HG02970 (cell line): Measurements from ENCODE around the gene C16orf78.

Source experiments
- ATAC-seq: cut with Tn5 transposase; IDR thresholded peaks from one replicate; pipeline ENCODE4 v1.9.1; 2021; ENCODE audit warnings: mild to moderate bottlenecking, moderate library complexity, moderate number of reproducible peaks; ENCODE audit not compliant: unreplicated experiment, low FRiP score

Gene C16orf78

DNA sequence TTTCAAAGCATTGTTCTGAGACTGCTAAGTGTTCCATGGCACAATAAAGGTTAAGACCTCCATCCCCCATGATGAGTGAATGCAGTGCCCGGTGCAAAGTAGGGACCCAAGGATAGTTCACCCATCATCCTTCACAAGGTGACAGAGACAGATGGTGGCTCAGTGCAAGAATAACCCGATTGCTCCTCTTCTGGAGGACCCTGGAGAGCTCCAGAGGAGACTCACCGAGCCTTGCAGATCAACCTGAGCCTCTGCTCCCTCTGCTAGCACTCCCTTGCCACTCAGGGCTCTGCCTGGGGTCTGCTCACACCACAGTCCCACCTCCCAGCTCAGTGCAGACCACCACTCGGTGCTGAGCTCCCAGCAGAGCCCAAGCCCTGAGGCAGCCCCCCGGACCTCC lies 49.3 kb downstream of the C16orf78 start:
- ATAC-seq = no peak

DNA sequence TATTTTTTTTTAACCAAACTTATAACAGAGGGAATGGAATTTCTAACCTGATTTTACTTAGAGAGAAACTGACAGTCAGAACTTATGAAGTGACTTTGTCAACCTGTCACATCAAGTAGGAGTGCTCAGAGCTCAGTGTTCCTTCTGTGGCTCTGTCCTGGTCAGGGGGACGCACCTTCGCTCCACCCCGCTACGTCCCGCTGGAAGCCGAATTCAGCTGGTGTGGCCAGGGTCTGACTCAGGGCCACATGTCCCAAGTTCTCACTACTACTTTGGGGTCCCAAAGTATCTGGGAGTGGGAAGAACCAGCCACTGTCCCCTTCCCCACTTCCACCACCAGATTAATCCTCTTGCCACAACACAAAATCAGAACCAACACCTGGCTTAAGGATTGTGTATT lies 51.4 kb downstream of the C16orf78 start:
- no peak for ATAC-seq

GRCh38 chr16:49427771-49428170 lies 54.2 kb downstream of the C16orf78 start:
- no peak for ATAC-seq

- ATAC-seq = no peak
Measured at GRCh38 chr16:49428808-49429207, 55.2 kb downstream of the C16orf78 start.

DNA sequence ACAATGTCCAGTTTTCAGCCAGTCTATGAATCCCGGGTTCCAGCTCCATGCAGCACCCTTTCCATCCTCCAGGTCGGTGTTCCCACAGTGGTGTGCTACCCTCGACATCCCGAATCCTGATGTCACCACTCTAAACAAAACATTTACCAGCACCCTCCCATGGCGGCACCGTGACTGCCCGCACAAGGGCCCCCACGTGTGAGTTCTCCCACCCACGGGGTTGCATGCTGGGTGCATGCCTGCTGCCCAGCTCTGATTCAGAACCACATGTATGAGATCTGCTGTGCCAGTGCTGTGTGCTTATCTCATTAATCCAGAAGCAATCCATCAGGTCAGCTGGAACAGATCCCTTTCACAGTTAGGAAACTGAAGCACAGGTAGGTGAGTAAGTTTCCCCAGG lies 57.4 kb downstream of the C16orf78 start:
- ATAC-seq = no peak

DNA sequence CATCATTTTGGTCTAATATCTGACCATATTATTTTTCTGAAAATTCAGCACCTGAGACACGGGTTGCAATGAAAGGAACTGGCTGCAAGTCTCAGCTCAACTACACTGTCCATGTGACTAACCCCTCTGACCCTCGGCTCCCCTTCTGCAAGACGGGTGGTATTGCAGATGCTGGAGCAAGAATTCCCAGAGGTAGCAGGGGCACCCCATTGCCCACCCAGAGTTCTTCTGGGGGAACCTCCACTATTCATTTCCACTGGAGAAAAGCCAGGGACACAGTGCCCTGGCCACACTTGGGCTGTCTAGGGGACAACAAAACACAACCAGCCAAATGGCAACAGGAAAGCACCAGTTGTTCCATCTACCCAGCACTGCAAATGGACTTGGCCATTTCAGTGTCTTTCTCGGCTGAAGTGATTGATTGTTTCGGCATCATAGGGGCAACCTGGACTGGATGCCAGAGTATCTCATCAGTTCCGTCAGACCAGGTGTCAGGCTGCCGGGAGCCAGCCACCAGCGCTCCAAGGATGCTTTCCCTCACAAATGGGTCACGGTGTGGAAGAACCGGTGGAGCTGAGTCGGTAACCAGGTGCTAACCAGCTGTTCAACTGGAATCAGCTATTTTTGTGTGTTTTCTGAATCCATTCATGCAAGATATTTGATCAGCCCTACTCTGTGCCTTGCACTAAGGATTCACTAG lies 58.1 kb downstream of the C16orf78 start:
- no peak for ATAC-seq

GRCh38 chr16:49434733-49435132 lies 61.1 kb downstream of the C16orf78 start:
- no peak for ATAC-seq

DNA sequence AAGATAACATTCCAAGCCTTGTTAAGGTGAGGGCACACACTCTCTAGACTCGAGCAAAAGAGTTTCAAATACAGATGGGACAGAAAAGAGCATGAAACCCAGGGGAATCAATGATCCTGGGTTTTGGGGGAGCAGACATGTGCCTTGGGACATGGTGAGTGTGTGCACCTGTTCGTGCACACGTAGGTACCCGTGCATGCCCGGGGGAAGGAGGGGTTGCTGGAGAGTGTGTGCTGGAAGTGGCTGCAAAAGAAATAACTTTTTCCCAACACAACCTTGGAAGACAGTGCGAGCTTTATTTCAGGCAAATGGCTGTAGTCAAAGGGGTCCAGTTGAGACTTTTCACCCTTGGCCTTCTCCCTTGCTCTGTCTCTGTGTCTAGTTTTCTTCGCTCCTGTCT lies 62.6 kb downstream of the C16orf78 start:
- ATAC-seq = no peak

DNA sequence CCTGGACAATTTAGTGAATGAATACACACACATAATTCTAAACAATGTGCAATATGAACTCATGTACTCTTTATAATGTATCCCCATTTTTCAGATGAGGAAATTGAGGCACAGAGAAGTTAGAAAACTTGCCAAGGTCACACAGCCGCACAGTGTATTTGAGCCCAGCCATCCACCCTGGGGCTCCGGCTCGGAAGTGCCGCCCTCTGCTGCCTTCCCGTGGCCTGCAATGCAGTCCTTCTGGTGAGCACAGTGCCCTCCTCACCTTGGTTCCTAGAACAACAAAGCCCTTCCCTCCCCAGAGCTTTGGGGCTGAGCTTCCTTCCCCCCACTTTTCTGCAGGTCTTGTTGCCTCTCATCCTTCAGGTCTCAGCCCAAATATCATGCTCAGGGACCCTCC lies 63.7 kb downstream of the C16orf78 start:
- ATAC-seq = no peak

DNA sequence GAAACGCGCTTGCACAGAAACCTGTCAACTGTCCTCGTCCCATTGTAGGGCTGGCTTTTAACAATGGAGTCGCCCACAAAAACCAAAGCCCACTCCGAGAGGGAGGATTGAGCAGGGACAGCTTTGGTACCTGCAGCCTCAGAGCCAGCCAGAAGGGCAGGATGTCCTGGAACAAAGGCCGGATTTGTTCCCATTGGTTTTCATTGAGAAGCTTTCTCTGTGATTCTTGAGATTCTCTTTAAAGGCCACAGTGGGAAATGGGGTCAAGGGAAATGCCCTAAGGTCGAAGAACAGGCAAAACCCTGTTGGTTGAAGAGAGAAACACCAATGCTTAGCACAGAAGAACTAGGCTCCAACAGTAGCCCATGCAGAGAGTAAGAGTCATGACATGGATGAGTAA lies 65.4 kb downstream of the C16orf78 start:
- no peak for ATAC-seq

DNA sequence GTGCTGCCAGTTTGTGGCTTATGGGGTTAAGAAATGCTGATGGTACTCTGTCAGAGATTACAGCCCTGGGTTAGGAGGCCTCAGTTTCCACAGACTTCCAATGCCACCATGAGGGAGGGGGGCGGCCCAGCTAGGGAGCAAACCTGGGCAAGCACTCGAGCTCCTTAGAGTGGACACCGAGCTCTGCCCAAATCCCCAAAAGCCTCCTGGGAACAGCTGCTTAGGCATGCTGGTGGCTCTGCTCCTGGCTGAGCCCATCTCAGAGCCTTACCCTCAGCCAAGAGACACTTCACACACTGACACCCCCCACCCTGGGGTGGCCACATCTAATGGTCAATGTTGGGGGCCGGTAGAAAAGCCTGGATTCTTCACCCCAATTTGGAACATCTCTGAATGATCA lies 66.1 kb downstream of the C16orf78 start:
- ATAC-seq = no peak

- no peak for ATAC-seq
Measured at GRCh38 chr16:49440156-49441065, 66.8 kb downstream of the C16orf78 start.

DNA sequence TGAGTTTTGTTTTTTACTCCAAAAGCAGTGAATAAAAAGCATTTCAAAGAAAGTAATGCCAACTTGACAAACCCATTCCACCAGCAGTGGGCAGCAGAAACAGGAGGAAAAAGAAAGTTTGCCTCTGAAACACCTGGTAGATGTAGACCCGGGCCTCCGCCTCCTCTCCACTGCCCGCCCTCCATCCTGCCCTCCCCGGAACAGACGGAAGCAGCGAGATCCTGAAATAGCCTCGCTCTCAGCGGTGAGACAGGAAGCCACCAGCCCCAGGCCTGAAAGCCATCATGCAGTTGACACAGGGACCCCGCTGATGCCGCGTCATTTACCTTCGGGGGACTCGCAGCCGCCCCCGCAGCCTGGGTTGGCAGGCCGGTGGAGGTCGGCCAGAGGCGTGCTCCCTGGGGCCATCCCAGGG lies 67.8 kb downstream of the C16orf78 start:
- peak; percentile 73 for ATAC-seq

- ATAC-seq = no peak
Measured at GRCh38 chr16:49442805-49443204, 69.2 kb downstream of the C16orf78 start.

DNA sequence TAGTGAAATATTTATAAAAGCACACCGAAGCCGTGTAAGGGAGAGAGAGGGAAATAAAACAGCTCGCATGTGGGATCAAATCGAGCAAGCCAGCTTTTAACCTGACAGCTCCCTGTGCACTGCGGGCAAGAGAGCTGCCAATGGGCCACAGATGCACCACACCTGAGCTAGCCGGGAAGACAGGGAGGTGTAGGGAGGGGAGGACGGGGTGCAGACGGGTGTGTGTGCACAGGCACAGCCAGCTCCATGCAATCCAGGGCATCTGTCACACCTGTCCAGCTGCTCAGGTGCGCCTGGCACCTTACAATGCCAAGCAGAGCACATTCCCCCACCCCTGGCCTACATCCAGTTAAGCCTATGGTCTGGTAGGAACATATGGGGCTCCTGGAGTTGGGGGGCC lies 70.0 kb downstream of the C16orf78 start:
- ATAC-seq = no peak

- ATAC-seq = no peak
Measured at GRCh38 chr16:49446805-49447204, 73.2 kb downstream of the C16orf78 start.
